Left lung (tissue), 10 donors: ENCODE measurements around the gene EIF2B5. TPM values are rescaled to one million over a fixed set of nuclear protein-coding genes. Genes with fewer than 3 reads are reported as not detected.

ENCODE experiments used
- ATAC-seq: fragments of 200-7000 bp; cut with Tn5 transposase; one replicate; pipeline ENCODE4 v1.9.1; 2020; ENCODE audit warnings: moderate library complexity
- DNase-seq, 4 donors: peaks; one replicate each; pipeline ENCODE4 v3.0.0-alpha.2; 2013 to 2020
- H3K27ac ChIP-seq, 2 donors: fragments of 200-600 bp; sonication (generic) in 1 of 2; one replicate each; pipeline versions ENCODE4 v1.5.0 to v1.8.0; 2020 to 2021
- H3K27me3 ChIP-seq, 2 donors: fragments of 200-600 bp; sonication (generic) in 1 of 2; one replicate each; pipeline versions ENCODE4 v1.5.0 to v1.8.0; 2020 to 2021
- H3K36me3 ChIP-seq, 2 donors: fragments of 200-600 bp; sonication (generic) in 1 of 2; one replicate each; pipeline versions ENCODE4 v1.5.0 to v1.8.0; 2020 to 2021
- H3K4me1 ChIP-seq, 2 donors: fragments of 200-600 bp; one replicate each; pipeline ENCODE4 v1.8.0; 2021
- H3K4me3 ChIP-seq, 2 donors: fragments of 200-600 bp; sonication (generic) in 1 of 2; one replicate each; pipeline versions ENCODE4 v1.5.0 to v1.8.0; 2020 to 2021; ENCODE audit warnings: mild to moderate bottlenecking in 1 of 2
- H3K9me3 ChIP-seq, 2 donors: fragments of 200-600 bp; sonication (generic) in 1 of 2; one replicate each; pipeline versions ENCODE4 v1.5.0 to v1.8.0; 2020 to 2021
- CTCF ChIP-seq, 2 donors: fragments of 200-600 bp; sonication (generic) in 1 of 2; IDR thresholded peaks; one replicate each; pipeline versions ENCODE4 v1.5.0 to v1.8.0; 2021; ENCODE audit warnings: antibody characterized with exemption in 2 of 2
- intact Hi-C, 2 donors: fragments of 100-400 bp; cut with DNase I; formaldehyde crosslinking; loops; one replicate each; pipeline versions ENCODE4 v1.11.2 to v1.14.2; 2022
- polyA plus RNA-seq, 6 donors: library from polyadenylated mRNA; unstranded; fragments of 120-200 nt; gene quantifications; one replicate each; pipeline ENCODE4 v1.2.1, GENCODE V29; 2013; ENCODE audit not compliant: insufficient read length in 6 of 6
- total RNA-seq, 2 donors: library from RNA; stranded (reverse); fragmentation: NEBNext Ultra II Directional; extraction: Animal tissue kit (Norgen Biotek cat#: 25700); gene quantifications; one replicate each; pipeline ENCODE4 v1.2.1, GENCODE V29; 2021
- donor health status: DM: no; HTN: yes; CAD: no.
- donor health status: DM: no; HTN: no; CAD: no.

EIF2B5 gene
- total and polyA plus RNA-seq, 8 donors = 32.2 to 66.3 (median 56.7) TPM

DNA sequence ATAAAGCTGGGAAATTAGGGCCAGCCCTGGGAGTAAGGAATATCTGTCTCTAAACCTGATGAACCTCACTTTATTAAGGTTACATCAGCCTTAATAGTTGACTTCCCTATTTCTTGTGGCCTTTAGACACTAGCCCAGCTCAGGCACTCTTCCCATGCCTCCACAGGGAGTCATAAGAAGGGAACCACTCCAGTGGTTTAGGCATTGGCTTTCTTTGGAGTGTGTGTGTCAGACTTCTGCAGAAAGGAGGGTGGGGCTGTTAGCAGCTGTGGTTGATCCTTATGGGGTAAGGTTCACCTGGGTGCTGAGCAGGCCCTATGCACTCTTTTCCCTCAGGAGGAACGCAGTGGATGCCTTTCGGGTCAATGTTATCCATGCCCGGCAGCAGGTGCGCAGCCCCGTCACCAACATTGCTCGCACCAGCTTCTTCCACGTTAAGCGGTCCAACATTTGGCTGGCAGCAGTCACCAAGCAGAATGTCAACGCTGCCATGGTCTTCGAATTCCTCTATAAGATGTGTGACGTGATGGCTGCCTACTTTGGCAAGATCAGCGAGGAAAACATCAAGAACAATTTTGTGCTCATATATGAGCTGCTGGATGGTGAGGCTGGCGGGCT is 43.5 kb downstream of the EIF2B5 start:
- peak overlapping the region in 1 of 2 donors; percentile 13 for H3K27ac ChIP-seq
- peak overlapping the region in 1 of 2 donors; percentile 95 for H3K4me3 ChIP-seq
- H3K36me3 ChIP-seq = peaks cover 11 to 68% of the 10 kb centered on the region in 2 donors
- H3K9me3 ChIP-seq = no peaks in the 10 kb centered on the region
- TF ChIP-seq CTCF (IDR thresholded peaks at IDR 0.05) = no peak
- ATAC-seq (no peak), DNase-seq (no peak)
- H3K4me1 ChIP-seq = peaks cover 19 to 54% of the 10 kb centered on the region in 2 donors
- no peaks in the 10 kb centered on the region for H3K27me3 ChIP-seq
- intact Hi-C loops = no loop called here

GRCh38 chr3:184180165-184180564 is 45.0 kb downstream of the EIF2B5 start:
- Histone ChIP-seq H3K9me3 (no peaks in the 10 kb centered on the region), H3K27me3 (no peaks in the 10 kb centered on the region), H3K4me3 (no peak overlapping the region), H3K27ac (peak overlapping the region in 1 of 2 donors; percentile 1), H3K36me3 (peaks cover 11 to 79% of the 10 kb centered on the region in 2 donors), H3K4me1 (peaks cover 19 to 52% of the 10 kb centered on the region in 2 donors)
- no peak for TF ChIP-seq CTCF (IDR thresholded peaks at IDR 0.05)
- intact Hi-C loops = no loop called here
- no peak for ATAC-seq
- DNase-seq = no peak

DNA sequence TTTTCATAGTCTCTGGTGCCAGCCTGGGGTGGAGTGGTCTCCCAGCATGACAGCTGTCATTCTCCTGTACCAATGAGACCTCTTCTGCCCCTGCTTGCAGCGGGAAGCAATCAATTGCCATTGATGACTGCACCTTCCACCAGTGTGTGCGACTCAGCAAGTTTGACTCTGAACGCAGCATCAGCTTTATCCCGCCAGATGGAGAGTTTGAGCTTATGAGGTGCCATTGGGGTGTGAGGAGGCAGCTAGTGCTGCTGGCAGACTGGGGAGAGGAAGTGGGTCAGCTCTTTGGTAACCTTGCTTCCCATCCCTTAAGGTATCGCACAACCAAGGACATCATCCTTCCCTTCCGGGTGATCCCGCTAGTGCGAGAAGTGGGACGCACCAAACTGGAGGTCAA is 46.4 kb downstream of the EIF2B5 start:
- no peak for TF ChIP-seq CTCF (IDR thresholded peaks at IDR 0.05)
- ATAC-seq (no peak), DNase-seq (no peak)
- no peak overlapping the region for H3K27ac ChIP-seq
- no peaks in the 10 kb centered on the region for H3K27me3 ChIP-seq
- H3K9me3 ChIP-seq = no peaks in the 10 kb centered on the region
- no peak overlapping the region for H3K4me3 ChIP-seq
- peaks cover 11 to 79% of the 10 kb centered on the region in 2 donors for H3K36me3 ChIP-seq
- peaks cover 13 to 44% of the 10 kb centered on the region in 2 donors for H3K4me1 ChIP-seq
- intact Hi-C loops = no loop called here

DNA sequence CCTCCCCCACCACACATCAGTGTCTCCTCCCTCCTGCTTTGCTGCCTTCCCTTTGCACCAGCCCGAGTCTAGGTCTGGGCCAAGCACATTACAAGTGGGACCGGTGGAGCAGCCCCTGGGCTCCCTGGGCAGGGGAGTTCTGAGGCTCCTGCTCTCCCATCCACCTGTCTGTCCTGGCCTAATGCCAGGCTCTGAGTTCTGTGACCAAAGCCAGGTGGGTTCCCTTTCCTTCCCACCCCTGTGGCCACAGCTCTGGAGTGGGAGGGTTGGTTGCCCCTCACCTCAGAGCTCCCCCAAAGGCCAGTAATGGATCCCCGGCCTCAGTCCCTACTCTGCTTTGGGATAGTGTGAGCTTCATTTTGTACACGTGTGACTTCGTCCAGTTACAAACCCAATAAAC is 48.5 kb downstream of the EIF2B5 start:
- Histone ChIP-seq H3K9me3 (no peaks in the 10 kb centered on the region), H3K36me3 (peaks cover 11 to 73% of the 10 kb centered on the region in 2 donors), H3K27ac (no peak overlapping the region), H3K4me3 (no peak overlapping the region), H3K27me3 (no peaks in the 10 kb centered on the region), H3K4me1 (peaks cover 12 to 47% of the 10 kb centered on the region in 2 donors)
- intact Hi-C loops = no loop called here
- DNase-seq (no peak), ATAC-seq (no peak)
- TF ChIP-seq CTCF (IDR thresholded peaks at IDR 0.05) = no peak

DNA sequence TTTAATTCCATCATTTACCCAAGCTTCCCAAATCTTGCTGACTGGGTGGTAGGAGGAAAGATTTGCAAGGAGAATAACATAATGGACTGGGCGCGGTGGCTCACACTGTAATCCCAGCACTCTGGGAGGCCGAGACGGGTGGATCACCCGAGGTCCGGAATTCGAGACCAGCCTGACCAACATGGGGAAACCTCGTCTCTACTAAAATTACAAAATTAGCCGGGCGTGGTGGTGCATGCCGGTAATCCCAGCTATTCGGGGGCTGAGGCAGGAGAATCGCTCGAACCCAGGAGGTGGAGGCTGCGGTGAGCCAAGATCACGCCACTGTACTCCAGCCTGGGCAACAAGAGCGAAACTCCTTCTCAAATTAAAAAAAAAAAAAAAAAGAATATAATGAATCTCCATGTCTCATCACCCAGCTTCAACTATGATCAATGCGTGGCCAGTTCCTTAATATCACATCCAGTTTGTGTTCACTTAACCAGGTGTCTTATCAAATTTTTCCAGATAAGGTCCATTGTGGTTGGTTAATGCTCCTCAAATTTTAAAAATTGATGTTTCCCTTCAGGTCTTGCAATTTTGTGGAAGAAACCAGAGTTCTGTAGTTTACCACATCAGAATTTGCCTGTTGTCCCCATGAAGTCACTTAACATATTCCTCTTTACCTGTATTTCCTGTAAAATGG is 49.5 kb downstream of the EIF2B5 start:
- H3K4me3 ChIP-seq = peak overlapping the region in 1 of 2 donors; percentile 89
- H3K9me3 ChIP-seq = no peaks in the 10 kb centered on the region
- peaks cover 11 to 73% of the 10 kb centered on the region in 2 donors for H3K36me3 ChIP-seq
- DNase-seq (no peak), ATAC-seq (no peak)
- no peaks in the 10 kb centered on the region for H3K27me3 ChIP-seq
- intact Hi-C loops = no loop called here
- peaks cover 12 to 44% of the 10 kb centered on the region in 2 donors for H3K4me1 ChIP-seq
- no peak for TF ChIP-seq CTCF (IDR thresholded peaks at IDR 0.05)
- peak overlapping the region in 1 of 2 donors; percentile 87 for H3K27ac ChIP-seq
